GM19397 (cell line): ENCODE data around the gene IGF2BP2.
"Not testable (repeated sequence)": the region's sequence is repeated elsewhere in the genome, so short reads cannot be mapped to it uniquely, and the experiment has no call there.

Experiments
- ATAC-seq: cut with Tn5 transposase; IDR thresholded peaks from one replicate; pipeline ENCODE4 v1.9.1; 2021; ENCODE audit warnings: mild to moderate bottlenecking, moderate library complexity; ENCODE audit not compliant: unreplicated experiment

The IGF2BP2 gene

DNA sequence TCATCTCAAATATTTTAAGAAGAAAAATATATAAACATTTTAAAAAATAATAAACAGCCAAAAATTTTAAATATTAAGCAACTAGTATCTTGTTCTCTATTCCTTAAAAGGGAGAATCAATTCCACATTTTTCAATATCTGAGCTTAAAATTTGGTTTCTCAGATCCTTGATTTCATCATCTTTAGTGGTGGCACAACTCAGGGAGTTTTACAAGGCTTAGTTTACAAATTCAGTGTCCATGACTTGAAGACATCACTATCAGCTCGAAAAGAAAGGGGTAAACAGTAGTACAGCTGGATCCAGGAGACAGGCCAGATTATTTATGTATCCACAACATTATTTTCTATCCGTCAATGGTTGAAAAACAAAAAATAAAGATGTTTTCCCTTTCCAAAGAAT is 11.6 kb downstream of the IGF2BP2 start:
- no peak for ATAC-seq

DNA sequence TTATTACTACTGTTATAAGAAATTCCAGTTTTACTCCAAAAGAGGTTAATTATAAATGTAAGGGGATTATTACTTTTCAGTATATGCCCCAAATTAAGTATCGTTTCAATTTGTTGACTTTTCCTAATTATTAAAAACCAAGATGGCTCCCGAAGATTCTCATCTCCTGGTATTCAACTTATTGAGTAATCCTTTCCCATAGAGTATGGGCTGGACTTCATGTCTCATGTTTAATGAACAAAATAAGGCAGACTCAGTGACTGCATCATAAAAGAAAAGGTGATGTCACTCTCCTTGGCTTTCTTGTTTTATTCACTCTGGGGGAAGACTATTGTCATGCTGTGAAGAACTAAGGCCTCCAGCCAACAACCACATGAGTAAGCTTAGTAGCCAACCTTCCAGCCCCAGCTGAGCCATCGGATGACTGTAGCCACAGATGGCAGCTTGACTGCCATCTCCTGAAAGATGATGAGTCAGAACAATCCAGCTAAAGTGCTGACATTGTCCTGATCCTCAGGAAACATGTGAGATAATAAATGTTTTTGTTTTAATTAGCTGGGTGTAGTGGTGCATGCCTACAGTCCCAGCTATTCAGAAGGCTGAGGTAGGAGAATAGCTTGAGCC is 17.3 kb downstream of the IGF2BP2 start:
- no peak for ATAC-seq

DNA sequence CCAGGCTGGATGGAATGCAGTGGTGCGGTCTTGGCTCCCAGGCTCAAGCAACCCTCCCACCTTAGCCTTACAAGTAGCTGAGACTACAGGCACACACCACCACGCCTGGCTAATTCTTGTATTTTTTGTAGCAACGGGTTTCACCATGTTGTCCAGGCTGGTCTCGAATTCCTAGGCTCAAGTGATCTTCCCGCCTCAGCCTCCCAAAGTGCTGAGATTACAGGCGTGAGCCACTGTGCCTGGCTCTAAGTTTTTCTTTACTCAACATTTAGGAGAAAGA is 26.1 kb downstream of the IGF2BP2 start:
- not testable (repeated sequence) for ATAC-seq

DNA sequence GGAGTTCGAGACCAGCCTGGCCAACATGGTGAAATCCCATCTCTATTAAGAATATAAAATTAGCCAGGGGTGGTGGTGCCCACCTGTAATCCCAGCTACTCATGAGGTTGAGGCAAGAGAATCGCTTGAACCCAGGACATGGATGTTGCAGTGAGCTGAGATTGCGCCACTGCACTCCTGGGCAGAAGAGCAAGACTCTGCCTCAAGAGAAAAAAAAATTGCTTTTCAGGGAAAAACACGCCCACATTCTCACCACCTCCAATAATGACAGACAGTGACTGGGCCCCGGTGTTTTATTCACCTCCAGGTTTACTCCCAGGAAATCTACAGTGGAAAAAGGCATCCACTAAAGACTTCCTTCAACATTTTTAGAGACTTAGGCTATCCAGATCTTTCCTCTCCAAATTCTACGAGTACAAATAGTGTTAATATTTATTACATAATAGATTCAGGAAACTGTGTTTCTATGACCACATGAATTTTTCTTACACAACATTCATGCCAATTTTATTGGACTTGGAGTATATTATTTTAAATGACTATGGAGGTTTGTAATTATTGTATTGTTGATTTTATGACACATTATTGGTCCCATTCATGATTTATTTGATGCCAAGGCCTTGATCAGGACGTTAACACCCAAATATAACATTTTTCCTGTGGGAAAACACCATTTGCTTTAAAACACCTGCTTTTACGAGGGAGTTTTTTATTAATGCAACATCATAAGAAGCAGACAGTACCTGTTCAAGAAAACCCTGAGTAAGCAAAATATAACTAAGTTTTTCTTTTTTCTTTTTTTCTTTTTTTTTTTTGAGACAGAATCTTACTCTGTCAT is 26.6 kb downstream of the IGF2BP2 start:
- ATAC-seq, result no peak

DNA sequence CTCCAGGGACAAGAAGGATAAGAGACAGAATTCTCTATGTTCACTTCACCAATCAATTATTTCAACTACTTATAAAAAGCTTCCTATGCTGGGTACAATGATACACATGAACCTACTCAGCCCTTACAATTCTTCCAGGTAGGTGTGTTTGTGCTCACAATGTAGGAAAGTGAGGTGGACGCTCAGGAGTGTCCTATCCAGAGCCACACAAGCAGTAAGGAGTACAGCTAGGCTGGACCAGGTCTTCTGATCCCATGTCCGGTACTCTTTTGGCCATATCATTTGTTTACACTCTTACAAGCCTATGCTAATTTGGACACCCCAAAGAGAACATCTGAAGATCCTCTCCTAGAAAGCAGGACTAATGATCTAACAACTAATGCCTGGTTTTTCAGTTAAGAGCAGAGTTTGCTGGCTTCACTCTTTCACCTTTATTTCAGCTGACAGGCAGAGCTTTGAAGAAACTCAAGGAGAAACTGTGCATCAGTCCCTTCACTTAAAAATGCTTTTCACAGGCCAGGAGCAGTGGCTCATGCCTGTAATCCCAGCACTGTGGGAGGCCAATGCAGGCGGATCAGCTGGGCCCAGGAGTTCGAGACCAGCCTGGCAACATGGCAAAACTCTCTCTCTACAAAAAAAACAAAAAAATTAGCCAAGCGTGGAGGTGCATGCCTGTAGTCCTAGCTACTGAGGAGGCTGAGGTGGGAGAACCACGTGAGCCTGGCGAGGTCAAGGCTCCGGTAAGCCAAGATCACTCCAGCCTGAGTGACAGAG is 27.5 kb downstream of the IGF2BP2 start:
- ATAC-seq, result no peak

DNA sequence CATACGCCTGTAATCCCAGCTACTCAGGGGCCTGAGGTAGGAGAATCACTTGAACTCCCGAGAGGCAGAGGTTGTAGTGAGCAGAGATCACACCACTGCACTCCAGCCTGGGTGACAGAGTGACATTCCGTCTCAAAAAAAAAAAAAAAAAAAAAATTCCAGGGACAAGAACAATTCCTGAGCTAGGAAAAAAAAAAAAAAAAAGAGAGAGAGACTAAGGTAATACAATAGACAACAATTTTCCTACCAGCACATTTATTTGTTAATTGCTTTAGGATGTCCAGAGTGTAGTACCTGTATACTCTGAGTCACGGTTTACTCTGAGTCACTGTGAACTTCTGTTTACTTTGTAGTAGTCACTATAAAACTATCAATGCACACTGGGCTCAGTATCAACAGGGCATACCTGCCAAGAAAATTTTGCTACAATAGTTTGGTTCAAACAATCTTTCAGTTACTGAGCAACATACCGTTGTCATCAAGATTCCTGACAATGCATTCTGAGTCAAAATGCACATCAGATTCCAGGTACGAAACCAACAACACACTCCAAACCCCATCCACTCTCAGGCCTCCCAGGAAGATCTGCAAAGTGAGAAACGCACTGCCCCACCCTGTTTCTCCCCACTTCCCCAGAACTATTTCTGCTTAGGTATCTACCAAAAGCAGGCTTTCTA is 28.3 kb downstream of the IGF2BP2 start:
- ATAC-seq, result no peak

DNA sequence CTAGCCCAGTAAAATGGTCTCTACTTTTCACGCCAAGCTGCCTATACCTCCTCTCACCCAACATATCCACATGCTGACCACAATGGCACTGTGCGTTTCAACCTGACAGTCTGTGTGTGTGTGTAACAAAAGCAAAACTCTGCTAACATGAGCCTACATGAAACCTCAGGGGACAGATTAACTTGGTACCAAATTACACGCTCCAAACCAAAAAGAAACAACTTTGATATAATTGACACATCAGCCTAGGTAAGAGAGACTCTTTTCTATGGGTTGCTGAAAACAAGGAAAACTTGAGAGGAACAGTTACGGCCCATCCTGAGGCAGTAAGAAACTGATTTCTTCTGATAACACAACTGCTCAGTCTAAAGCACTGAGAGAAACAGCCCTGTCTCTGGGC is 31.5 kb downstream of the IGF2BP2 start:
- no peak for ATAC-seq

DNA sequence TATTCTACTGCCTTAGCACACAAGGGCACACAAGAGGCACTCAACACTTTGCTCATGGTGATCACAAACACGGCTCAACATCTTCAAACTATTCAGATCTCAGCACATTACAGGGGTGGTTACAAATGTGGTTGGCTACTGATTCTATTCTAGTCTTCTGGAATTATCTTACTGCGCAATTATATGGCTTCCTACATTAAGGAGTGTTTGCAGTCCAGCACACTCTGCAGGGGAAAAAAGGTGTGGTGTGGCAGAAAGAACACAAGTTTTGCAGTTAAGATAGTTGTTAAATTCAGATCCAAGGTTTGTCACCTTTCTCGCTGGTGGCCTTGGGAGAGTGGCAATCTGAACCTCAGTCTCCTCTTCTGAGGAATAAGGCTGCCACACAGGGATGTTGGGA is 31.9 kb downstream of the IGF2BP2 start:
- no peak for ATAC-seq

DNA sequence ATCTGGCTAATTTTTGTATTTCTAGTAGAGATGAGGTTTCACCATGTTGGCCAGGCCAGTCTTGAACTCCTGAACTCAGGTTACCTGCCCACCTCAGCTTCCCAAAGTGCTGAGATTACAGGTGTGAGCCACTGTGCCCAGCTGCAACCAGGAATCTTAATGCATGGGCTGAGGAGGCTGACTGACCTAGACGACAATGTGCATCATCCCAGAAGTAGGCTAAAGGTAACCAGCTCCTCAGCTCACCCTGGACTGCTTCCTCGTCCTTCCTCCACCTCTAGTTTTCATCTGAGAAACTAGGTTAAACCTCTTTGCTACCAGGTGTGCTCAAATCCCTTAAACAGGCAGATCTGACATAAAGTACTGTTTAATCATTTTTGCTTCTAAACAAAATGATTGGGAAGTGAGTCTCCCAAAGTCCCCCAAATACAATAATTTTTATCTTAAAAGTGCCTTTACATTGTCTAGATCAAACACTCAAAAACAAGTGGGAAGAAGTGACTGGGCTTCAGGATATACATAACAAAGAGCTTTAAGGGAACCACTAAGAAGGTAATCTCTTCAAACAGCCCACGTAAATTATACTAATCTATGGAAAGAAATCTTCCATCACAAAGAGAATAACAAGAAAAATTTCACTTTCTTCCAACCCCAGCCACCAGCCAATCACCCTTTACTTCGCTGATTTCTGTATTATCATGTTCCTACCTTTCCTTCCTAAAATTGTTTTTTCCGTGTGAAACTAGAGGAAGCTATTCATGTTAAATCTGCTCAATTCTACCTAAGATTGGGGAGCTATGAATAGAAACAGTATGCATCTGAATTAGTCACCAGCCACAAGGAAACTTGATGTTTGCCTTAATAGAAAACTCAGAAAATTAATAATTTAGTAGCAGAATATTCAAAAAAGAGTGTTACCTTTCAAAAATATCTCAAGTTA is 34.7 kb downstream of the IGF2BP2 start:
- ATAC-seq, result no peak

DNA sequence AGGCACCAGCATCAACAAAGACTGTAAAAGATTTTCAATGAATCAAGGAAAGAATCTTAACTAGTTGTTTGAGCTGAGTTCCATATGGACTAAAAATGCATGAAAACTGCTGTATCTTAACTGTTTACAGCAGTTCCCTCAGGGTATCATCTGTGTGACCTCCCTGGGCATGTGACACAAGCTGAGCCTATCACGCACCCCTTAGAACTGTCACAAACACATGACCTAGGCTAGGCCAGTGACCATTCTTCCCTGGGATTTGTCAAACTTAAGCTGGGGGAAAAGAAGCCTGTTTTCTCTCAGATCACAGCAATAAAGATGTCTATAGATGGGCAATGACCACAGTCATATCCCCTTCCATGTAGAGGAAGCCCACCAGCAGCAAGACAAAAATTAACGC is 35.7 kb downstream of the IGF2BP2 start:
- no peak for ATAC-seq

DNA sequence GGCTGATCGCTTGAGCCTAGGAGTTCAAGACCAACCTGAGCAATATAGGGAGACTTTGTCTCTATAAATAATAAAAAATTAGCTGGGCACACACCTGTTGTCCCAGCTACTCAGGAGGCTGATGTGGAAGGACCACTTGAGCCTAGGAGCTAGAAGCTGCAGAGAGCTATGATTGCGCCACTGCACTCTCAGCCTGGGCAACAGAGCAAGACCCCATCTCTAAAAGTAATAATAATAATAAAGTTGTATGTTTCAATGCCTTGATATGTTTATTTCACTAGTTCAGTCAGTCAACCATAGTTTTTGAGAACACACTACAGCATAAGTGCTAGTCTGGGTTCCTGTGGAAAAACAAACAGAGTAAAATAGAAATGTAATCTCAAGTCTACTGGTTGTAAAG is 36.5 kb downstream of the IGF2BP2 start:
- no peak for ATAC-seq

DNA sequence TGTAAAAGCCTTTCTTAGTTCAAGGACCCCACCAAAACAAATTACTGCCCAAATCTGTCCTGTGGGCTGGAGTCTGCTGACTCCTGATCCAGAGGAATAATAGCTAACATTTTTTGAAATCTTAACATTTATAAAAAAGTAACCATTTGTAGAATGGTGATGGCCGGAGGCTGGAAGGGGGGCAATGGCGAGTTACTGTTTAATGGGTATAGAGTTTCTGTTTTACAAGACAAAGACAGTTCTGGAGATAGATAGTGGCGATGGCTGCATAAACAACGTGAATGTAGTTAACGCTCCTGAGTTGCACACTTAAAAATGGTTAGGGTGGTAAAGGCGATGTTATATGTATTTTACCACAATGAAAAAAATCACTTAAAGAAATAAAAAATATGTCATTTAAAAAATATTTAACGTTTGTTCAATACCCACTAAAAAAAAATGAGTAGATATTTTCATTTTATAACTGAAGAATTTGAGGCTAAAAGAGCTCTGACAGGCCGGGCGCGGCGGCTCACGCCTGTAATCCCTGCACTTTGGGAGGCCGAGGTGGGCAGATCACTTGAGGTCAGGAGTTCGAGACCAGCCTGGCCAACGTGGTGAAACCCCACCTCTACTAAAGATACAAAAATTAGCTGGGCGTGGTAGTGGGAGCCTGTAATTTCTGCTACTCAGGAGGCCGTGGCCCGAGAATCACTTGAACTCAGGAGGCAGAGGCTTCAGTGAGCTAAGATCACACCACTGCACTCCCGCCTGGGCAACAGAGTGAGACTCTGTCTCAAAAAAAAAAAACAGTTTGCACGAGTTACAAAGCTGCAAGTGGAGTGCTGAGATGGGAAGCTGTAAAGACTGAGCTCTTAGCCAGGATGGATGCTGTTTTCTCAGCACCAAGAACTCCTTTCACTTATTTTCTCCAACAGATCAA is 37.6 kb downstream of the IGF2BP2 start:
- ATAC-seq, result no peak

DNA sequence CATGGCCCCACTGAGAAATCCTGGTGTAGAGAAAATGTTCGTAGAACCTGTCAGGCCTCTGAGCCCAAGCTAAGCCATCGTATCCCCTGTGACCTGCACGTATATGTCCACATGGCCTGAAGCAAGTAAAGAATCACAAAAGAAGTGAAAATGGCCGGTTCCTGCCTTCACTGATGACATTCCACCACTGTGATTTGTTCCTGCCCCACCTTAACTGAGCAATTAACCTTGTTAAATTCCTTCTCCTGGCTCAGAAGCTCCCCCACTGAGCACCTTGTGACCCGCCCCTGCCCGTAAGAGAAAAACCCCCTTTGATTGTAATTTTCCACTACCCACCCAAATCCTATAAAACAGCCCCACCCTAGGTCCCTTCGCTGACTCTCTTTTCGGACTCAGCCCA is 38.6 kb downstream of the IGF2BP2 start:
- ATAC-seq, result not testable (repeated sequence)

DNA sequence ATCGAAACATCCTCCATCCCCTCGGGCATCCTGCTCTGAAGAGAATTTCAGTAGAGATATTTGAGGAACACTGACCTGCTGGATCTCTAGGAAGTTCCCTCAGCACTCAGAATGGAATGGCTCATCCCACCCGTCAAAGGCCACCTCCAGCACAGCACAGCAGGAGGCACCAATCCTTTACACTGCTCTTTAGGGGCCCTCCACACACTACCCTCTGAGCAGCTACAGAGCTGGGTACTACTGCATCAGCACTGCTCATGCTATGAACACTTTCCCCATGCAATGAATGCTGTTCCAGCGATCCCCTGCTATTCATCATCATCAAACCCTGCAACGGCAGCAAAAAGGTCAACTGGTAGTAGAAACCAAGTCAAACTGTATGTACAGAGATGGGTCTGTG is 40.5 kb downstream of the IGF2BP2 start:
- no peak for ATAC-seq

DNA sequence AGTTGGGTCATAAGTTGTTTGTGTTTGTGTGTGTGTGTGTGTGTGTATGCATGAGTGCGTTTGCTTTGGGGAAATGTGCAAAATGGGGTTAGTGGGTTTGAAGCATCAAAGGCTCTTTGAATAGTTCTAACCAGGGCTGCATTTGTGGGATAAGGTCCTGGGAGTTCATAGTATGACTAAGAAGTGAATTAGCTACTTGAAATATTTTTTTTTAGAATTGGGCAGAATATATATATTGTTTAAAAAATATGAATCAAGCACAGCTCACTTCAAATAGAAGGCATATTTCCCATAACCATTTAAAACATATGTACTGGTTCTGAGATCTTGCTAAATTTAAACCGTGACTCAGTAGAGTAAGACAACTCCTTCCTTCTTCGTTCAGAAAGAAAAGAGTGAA is 43.1 kb downstream of the IGF2BP2 start:
- no peak for ATAC-seq

DNA sequence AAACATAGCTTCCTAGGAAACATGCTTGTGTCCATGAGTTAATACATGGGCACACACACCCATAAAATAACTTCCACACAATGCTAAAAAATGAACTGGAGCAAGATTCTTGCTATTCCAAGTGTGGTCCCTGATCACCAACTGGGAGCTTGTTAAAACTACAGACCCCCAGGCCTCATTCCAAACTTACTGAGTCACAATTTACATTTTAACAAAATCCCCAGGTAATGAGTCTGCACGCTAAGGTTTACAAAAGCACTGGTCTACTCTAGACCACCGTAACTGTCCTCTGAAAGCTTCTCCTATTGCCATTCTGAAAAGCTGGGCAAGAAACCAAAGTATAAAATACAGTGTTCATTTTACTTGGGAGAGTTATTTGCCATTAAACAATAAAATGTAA is 45.4 kb downstream of the IGF2BP2 start:
- no peak for ATAC-seq

DNA sequence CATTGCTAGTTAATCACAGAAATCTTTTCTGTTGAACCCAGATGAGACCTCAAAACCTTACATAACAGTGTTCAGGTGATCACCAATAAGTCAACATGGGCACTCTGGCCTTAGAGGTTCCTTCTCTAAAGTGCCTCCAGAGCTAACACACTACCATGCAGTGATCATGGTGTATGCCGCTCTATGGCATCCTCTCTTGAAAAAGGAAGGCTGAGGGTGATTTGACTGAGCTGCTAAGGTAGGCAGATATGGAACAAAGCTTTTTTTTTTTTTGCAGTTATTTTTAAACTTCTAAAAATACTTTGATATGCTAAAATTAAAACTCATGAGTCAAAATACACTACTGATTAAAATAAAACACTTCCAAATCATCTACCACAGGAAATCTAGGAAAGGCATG is 46.0 kb downstream of the IGF2BP2 start:
- ATAC-seq, result no peak

DNA sequence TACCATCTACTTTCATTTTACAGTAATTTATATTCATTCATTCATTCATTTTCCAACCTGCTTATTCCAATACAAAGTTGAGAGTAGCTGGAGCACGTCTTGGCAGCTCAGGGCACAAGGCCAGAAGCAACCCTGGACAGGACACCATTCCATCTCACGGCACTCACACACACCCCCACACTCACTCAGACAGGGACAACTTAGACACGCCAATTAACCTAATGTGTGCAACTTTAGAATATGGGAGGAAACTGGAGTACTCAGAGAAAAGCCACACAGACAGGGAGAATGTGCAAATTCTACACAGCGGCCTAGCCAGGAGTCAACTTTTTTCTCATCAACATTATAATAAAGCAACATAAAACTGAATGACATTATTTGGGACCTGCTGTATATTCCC is 46.7 kb downstream of the IGF2BP2 start:
- no peak for ATAC-seq

DNA sequence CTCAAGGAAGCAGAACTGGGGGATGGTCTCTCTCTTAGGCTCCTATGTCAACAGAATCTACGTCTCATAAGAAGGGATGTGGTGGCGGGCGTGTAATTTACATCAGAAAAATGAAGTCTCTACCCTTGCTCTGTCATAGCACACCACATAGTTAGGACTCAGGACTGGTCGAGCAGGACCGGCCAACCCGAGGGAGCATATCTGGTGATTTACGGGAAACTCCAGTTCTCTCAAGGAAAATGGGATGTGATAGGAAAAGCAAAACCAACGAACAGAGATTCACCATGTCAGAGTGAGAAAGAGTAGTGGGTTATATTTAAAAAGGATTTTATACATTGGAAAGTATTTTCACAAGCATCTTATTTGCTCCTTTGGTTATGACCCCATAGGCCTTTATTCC is 54.7 kb downstream of the IGF2BP2 start:
- no peak for ATAC-seq
